ENCODE measurements around the gene KLHL29.
A peak's percentile ranks its signal among the peaks of the same experiment; 100 is the strongest.
"Not testable (repeated sequence)": the region's sequence is repeated elsewhere in the genome, so short reads cannot be mapped to it uniquely, and the experiment has no call there.

The KLHL29 gene

GRCh38 chr2:23384551-23385343 is at the start of gene KLHL29:
Gene KLHL29, plus strand, starts transcription at chr2:23385179. Its CDS starts 177,018 bp downstream, at chr2:23562197.
- DNase-seq: peak; percentile 79

GRCh38 chr2:23335550-23335949 is 49.4 kb upstream of the KLHL29 start:
- no peak for DNase-seq

- DNase-seq: no peak
These were observed 42.9 kb upstream of the KLHL29 start for GRCh38 chr2:23342075-23342474.

GRCh38 chr2:23346029-23346428 is 39.0 kb upstream of the KLHL29 start:
- DNase-seq: no peak

GRCh38 chr2:23346781-23347180 is 38.2 kb upstream of the KLHL29 start:
- no peak for DNase-seq

- no peak for DNase-seq
These were observed 37.4 kb upstream of the KLHL29 start for GRCh38 chr2:23347471-23348092.

GRCh38 chr2:23348093-23348481 is 36.9 kb upstream of the KLHL29 start:
- not testable (repeated sequence) for DNase-seq

- no peak for DNase-seq
These were observed 35.5 kb upstream of the KLHL29 start for GRCh38 chr2:23349508-23349907.

- DNase-seq: no peak
These were observed 34.8 kb upstream of the KLHL29 start for GRCh38 chr2:23350041-23350791.

GRCh38 chr2:23350792-23351355 is 34.1 kb upstream of the KLHL29 start:
- no peak for DNase-seq

- peak; percentile 65 for DNase-seq
These were observed 33.4 kb upstream of the KLHL29 start for GRCh38 chr2:23351388-23352141.

GRCh38 chr2:23354554-23354953 is 30.4 kb upstream of the KLHL29 start:
- no peak for DNase-seq

- no peak for DNase-seq
These were observed 30.0 kb upstream of the KLHL29 start for GRCh38 chr2:23355001-23355400.

GRCh38 chr2:23356711-23357110 is 28.3 kb upstream of the KLHL29 start:
- no peak for DNase-seq

GRCh38 chr2:23359631-23360567 is 25.1 kb upstream of the KLHL29 start:
- no peak for DNase-seq

- DNase-seq: no peak
These were observed 24.3 kb upstream of the KLHL29 start for GRCh38 chr2:23360571-23361125.

GRCh38 chr2:23361152-23361551 is 23.8 kb upstream of the KLHL29 start:
- DNase-seq: no peak

- no peak for DNase-seq
These were observed 21.7 kb upstream of the KLHL29 start for GRCh38 chr2:23363268-23363667.

- no peak for DNase-seq
These were observed 21.1 kb upstream of the KLHL29 start for GRCh38 chr2:23363831-23364230.

GRCh38 chr2:23366720-23367119 is 18.3 kb upstream of the KLHL29 start:
- no peak for DNase-seq

- no peak for DNase-seq
These were observed 17.2 kb upstream of the KLHL29 start for GRCh38 chr2:23367760-23368159.
